ENCODE data around the gene BRCA2.

GRCh38 chr13:32302461-32302860 lies 12.8 kb upstream of the BRCA2 start:
- no peak for TF ChIP-seq E2F1 (CRISPR knock-in tag; IDR thresholded peaks at IDR 0.05)
- no peak for TF ChIP-seq ZHX1 (conservative IDR thresholded peaks at IDR 0.05; ENCODE audit: low read length)
